Neural cell (in vitro differentiated cells): ENCODE data around the gene MYOF. TPM values are rescaled to one million over a fixed set of nuclear protein-coding genes. Genes with fewer than 3 reads are reported as not detected.

ENCODE experiments used
- H2AFZ ChIP-seq: fragments of 200-600, 300-800 bp; sonication (generic), shearing (Covaris generic); 2 replicates; pipeline ENCODE4 v1.6.0; 2014; ENCODE audit warnings: low read depth, mild to moderate bottlenecking, antibody characterized with exemption, low read length, moderate library complexity
- H3F3A ChIP-seq: fragments of 200-600 bp; shearing (Covaris generic); 2 replicates; pipeline ENCODE4 v1.6.1; 2016; ENCODE audit warnings: mild to moderate bottlenecking, moderate library complexity, mixed read lengths, antibody characterized with exemption, low read length; ENCODE audit not compliant: insufficient read depth, poor library complexity, severe bottlenecking
- H3K27ac ChIP-seq: fragments of 200-600, 300-800 bp; sonication (generic), shearing (Covaris generic); 2 replicates; pipeline ENCODE4 v1.5.1; 2014; ENCODE audit warnings: mild to moderate bottlenecking, low read length, moderate library complexity
- H3K27me3 ChIP-seq: fragments of 300-800, 200-600 bp; sonication (generic), shearing (Covaris generic); 2 replicates; pipeline ENCODE4 v1.6.0; 2014; ENCODE audit warnings: mild to moderate bottlenecking, low read depth, low read length, moderate library complexity; ENCODE audit not compliant: insufficient read depth
- H3K36me3 ChIP-seq: fragments of 300-800, 200-600 bp; sonication (generic), shearing (Covaris generic); 2 replicates; pipeline ENCODE4 v1.5.1; 2014; ENCODE audit warnings: mild to moderate bottlenecking, antibody characterized with exemption, low read length, moderate library complexity; ENCODE audit not compliant: insufficient read depth
- H3K4me2 ChIP-seq: fragments of 300-800, 200-600 bp; sonication (generic), shearing (Covaris generic); 2 replicates; pipeline ENCODE4 v1.6.0; 2014; ENCODE audit warnings: mild to moderate bottlenecking, low read length
- H3K4me3 ChIP-seq: fragments of 300-800, 200-600 bp; sonication (generic), shearing (Covaris generic); 2 replicates; pipeline ENCODE4 v1.5.1; 2014; ENCODE audit warnings: mild to moderate bottlenecking, low read length, moderate library complexity
- H3K79me2 ChIP-seq: fragments of 200-600 bp; shearing (Covaris generic); replicated peaks from 2 replicates; pipeline ENCODE4 v1.6.0; 2014; ENCODE audit warnings: mild to moderate bottlenecking, low read length, moderate library complexity; ENCODE audit not compliant: insufficient read depth
- H3K9ac ChIP-seq: fragments of 300-800, 200-600 bp; sonication (generic), shearing (Covaris generic); 2 replicates; pipeline ENCODE4 v1.6.1; 2016; ENCODE audit warnings: mild to moderate bottlenecking, low read length, mixed read lengths
- H3K9me2 ChIP-seq: fragments of 200-600 bp; shearing (Covaris generic); 2 replicates; pipeline ENCODE4 v1.6.1; 2016; ENCODE audit warnings: mild to moderate bottlenecking, low read length, mixed read lengths; ENCODE audit not compliant: insufficient read depth
- H3K9me3 ChIP-seq: fragments of 200-600, 300-800 bp; sonication (generic), shearing (Covaris generic); 2 replicates; pipeline ENCODE4 v1.6.1; 2016; ENCODE audit warnings: mild to moderate bottlenecking, mixed run types, low read length, moderate library complexity, mixed read lengths
- H4K20me1 ChIP-seq: fragments of 200-600 bp; shearing (Covaris generic); 2 replicates; pipeline ENCODE4 v1.6.1; 2016; ENCODE audit warnings: mild to moderate bottlenecking, mixed run types; ENCODE audit not compliant: insufficient read depth
- EP300 ChIP-seq: fragments of 450-650 bp; conservative IDR thresholded peaks from 2 replicates; pipeline ENCODE4 v1.6.1; 2014; ENCODE audit warnings: antibody characterized with exemption, mild to moderate bottlenecking, moderate library complexity; ENCODE audit not compliant: poor library complexity, severe bottlenecking
- EZH2 ChIP-seq: fragments of 200-600, 300-800 bp; shearing (Covaris generic), sonication (generic); IDR thresholded peaks from 2 replicates; pipeline ENCODE4 v1.6.1; 2014; ENCODE audit warnings: antibody characterized with exemption, low read length, borderline replicate concordance, mild to moderate bottlenecking; ENCODE audit not compliant: insufficient read depth, poor library complexity, severe bottlenecking
- MXI1 ChIP-seq: fragments of 450-650 bp; conservative IDR thresholded peaks from 2 replicates; pipeline ENCODE4 v1.6.1; 2014; ENCODE audit warnings: antibody characterized with exemption, mild to moderate bottlenecking; ENCODE audit not compliant: poor library complexity, severe bottlenecking
- POLR2AphosphoS5 ChIP-seq: IDR thresholded peaks from 2 replicates; pipeline ENCODE4 v1.6.1; 2012
- RAD21 ChIP-seq: fragments of 450-650 bp; conservative IDR thresholded peaks from 2 replicates; pipeline ENCODE4 v1.6.1; 2014; ENCODE audit warnings: antibody characterized with exemption, mild to moderate bottlenecking, moderate library complexity
- SMC3 ChIP-seq: fragments of 450-650 bp; conservative IDR thresholded peaks from 2 replicates; pipeline ENCODE4 v1.6.1; 2014; ENCODE audit warnings: antibody characterized with exemption, mild to moderate bottlenecking, moderate library complexity; ENCODE audit not compliant: poor library complexity
- TAF1 ChIP-seq: IDR thresholded peaks from 2 replicates; pipeline ENCODE4 v1.6.1; 2012; ENCODE audit warnings: low read depth
- polyA plus RNA-seq: library from polyadenylated mRNA; depleted of rRNA; stranded (reverse); fragments of >200 nt; gene quantifications from 2 replicates; pipeline ENCODE4 v1.2.3, GENCODE V29; 2014
- TF ChIP-seq, protein P1 (sequence below): IDR thresholded peaks from 2 replicates; pipeline ENCODE4 v1.6.1; 2012; ENCODE audit warnings: borderline replicate concordance
- TF ChIP-seq, protein P2 (sequence below): fragments of 450-650 bp; IDR thresholded peaks from 2 replicates; pipeline ENCODE4 v1.5.1; 2014; ENCODE audit warnings: antibody characterized with exemption, mild to moderate bottlenecking, moderate library complexity; ENCODE audit not compliant: poor library complexity, severe bottlenecking

MYOF gene
- polyA plus RNA-seq, 1 donor from 2014 or later = 0.47 TPM

DNA sequence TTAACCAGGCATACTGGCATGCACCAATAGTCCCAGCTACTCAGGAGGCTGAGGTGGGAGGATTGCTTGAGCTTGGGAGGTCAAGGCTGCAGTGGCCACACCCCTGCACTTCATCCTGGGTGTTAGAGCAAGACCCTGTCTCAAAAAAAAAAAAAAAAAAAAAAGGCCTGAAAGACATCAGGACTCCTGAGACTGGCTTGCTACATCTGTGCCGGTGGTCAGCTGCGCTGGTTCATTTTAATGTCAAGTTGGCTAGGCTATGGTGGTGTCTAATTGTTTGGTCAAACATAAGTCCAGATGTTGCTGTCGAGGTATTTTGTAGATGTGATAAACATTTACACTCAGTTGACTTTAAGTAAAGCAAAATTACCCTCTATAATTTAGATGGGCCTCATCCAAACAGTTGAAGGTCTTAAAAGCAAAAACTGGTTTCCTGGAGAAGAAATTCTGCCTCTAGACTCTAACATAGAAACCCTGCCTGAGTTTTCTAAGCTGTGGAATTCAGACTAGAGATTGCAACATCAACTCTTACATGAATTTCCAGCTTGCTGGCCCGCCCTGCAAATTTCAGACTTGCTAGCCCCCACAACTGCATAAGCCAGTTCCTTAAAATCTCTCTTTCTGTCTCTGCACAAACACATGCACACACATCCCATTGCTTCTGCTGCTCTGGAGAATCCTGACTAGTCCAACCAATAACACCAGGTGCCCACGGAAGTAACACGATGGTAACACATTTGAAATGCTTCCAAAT lies 18.2 kb downstream of the MYOF start:
- Histone ChIP-seq H3K27ac (no peak overlapping the region), H3F3A (no peaks in the 10 kb centered on the region), H2AFZ (no peak overlapping the region), H3K27me3 (no peaks in the 10 kb centered on the region), H3K9ac (no peak overlapping the region), H3K79me2 (no peaks in the 10 kb centered on the region), H3K9me2 (no peaks in the 10 kb centered on the region), H3K4me3 (no peak overlapping the region), H3K9me3 (no peaks in the 10 kb centered on the region), H3K4me2 (no peak overlapping the region), H3K36me3 (no peaks in the 10 kb centered on the region), H4K20me1 (no peaks in the 10 kb centered on the region)
- TF ChIP-seq TAF1 = no peak
- no peak for TF ChIP-seq SMC3
- no peak for TF ChIP-seq POLR2AphosphoS5
- TF ChIP-seq EZH2 = no peak
- TF ChIP-seq MXI1 = no peak
- TF ChIP-seq EP300 = no peak
- TF ChIP-seq RAD21 = no peak
- TF ChIP-seq, protein P1, sequence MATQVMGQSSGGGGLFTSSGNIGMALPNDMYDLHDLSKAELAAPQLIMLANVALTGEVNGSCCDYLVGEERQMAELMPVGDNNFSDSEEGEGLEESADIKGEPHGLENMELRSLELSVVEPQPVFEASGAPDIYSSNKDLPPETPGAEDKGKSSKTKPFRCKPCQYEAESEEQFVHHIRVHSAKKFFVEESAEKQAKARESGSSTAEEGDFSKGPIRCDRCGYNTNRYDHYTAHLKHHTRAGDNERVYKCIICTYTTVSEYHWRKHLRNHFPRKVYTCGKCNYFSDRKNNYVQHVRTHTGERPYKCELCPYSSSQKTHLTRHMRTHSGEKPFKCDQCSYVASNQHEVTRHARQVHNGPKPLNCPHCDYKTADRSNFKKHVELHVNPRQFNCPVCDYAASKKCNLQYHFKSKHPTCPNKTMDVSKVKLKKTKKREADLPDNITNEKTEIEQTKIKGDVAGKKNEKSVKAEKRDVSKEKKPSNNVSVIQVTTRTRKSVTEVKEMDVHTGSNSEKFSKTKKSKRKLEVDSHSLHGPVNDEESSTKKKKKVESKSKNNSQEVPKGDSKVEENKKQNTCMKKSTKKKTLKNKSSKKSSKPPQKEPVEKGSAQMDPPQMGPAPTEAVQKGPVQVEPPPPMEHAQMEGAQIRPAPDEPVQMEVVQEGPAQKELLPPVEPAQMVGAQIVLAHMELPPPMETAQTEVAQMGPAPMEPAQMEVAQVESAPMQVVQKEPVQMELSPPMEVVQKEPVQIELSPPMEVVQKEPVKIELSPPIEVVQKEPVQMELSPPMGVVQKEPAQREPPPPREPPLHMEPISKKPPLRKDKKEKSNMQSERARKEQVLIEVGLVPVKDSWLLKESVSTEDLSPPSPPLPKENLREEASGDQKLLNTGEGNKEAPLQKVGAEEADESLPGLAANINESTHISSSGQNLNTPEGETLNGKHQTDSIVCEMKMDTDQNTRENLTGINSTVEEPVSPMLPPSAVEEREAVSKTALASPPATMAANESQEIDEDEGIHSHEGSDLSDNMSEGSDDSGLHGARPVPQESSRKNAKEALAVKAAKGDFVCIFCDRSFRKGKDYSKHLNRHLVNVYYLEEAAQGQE = no peak
- TF ChIP-seq, protein P2, sequence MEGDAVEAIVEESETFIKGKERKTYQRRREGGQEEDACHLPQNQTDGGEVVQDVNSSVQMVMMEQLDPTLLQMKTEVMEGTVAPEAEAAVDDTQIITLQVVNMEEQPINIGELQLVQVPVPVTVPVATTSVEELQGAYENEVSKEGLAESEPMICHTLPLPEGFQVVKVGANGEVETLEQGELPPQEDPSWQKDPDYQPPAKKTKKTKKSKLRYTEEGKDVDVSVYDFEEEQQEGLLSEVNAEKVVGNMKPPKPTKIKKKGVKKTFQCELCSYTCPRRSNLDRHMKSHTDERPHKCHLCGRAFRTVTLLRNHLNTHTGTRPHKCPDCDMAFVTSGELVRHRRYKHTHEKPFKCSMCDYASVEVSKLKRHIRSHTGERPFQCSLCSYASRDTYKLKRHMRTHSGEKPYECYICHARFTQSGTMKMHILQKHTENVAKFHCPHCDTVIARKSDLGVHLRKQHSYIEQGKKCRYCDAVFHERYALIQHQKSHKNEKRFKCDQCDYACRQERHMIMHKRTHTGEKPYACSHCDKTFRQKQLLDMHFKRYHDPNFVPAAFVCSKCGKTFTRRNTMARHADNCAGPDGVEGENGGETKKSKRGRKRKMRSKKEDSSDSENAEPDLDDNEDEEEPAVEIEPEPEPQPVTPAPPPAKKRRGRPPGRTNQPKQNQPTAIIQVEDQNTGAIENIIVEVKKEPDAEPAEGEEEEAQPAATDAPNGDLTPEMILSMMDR = no peak

DNA sequence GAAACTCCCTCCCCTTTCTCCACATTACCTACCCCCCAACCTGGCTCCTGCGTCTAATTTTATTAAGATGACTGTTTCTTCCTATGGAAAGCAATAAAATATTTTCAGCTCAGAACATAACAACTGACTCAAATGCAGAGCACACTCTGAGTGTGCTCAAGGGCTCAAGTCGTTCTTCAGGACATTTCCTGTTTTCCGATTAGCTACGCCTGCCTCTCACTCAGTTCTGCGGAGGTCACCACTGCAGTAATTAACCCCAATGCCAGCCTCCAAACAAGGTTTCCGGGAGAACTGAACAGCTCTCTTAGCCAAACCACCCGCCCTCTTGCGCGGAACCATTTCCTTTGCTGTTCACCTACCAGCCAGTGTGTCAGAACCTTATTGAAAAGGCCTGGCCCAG lies 19.3 kb downstream of the MYOF start:
- Histone ChIP-seq H3K79me2 (no peaks in the 10 kb centered on the region), H3K4me2 (no peak overlapping the region)

More for the DNA sequence above, 19.3 kb downstream of the MYOF start:
- Histone ChIP-seq H3K9me3 (no peaks in the 10 kb centered on the region), H3K27me3 (no peaks in the 10 kb centered on the region), H3K36me3 (no peaks in the 10 kb centered on the region), H2AFZ (no peak overlapping the region), H3K27ac (no peak overlapping the region), H4K20me1 (no peaks in the 10 kb centered on the region), H3F3A (no peaks in the 10 kb centered on the region), H3K9me2 (no peaks in the 10 kb centered on the region), H3K9ac (no peak overlapping the region), H3K4me3 (no peak overlapping the region)
- TF ChIP-seq SMC3 = no peak
- TF ChIP-seq, protein P2 = no peak
- no peak for TF ChIP-seq EZH2
- no peak for TF ChIP-seq MXI1
- TF ChIP-seq, protein P1 = no peak
- no peak for TF ChIP-seq TAF1
- TF ChIP-seq EP300 = no peak
- TF ChIP-seq RAD21 = no peak
- TF ChIP-seq POLR2AphosphoS5 = no peak
